ENCODE measurements around the gene TRPM1.

DNA sequence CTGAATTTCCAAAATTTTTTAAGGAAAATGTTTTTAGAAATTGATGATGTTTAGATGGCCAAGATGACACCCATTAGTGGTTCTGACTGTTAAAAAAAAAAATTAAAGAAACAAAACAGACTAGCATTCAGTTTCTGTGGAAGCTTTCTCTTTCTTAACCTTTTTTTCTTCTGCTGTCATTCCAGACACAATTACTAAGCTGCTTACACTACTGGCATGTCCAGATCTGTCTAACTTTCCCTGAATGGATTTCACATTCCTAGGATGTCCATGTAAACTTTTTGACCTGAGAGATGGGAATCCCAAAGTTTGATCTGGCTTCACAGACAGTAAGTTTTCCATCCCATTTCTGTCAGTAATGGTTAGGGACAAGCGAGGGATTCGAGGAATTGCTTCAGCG lies 99.8 kb downstream of the TRPM1 start:
- TF ChIP-seq POLR2A (IDR thresholded peaks at IDR 0.05; ENCODE audit: low read depth, low read length) (no peak), POLR2AphosphoS5 (IDR thresholded peaks at IDR 0.05; ENCODE audit: low read depth, low read length) (no peak), TAF1 (IDR thresholded peaks at IDR 0.05; ENCODE audit: borderline replicate concordance, low read depth, low read length) (no peak)
